Measurements from ENCODE around the gene RRP36.

Gene RRP36

GRCh38 chr6:43001843-43002242, 19.6 kb upstream of the RRP36 start:
- Histone ChIP-seq H3K4me3 (ENCODE audit: low read depth, low read length) (no peak overlapping the region), H3K9me3 (no peaks in the 10 kb centered on the region), H3K27me3 (no peaks in the 10 kb centered on the region), H3K36me3 (peaks cover 3% of the 10 kb centered on the region; the same call in 1 of the 2 replicates), H3K4me1 (no peaks in the 10 kb centered on the region)
- DNase-seq = no peak
- TF ChIP-seq, protein P1, sequence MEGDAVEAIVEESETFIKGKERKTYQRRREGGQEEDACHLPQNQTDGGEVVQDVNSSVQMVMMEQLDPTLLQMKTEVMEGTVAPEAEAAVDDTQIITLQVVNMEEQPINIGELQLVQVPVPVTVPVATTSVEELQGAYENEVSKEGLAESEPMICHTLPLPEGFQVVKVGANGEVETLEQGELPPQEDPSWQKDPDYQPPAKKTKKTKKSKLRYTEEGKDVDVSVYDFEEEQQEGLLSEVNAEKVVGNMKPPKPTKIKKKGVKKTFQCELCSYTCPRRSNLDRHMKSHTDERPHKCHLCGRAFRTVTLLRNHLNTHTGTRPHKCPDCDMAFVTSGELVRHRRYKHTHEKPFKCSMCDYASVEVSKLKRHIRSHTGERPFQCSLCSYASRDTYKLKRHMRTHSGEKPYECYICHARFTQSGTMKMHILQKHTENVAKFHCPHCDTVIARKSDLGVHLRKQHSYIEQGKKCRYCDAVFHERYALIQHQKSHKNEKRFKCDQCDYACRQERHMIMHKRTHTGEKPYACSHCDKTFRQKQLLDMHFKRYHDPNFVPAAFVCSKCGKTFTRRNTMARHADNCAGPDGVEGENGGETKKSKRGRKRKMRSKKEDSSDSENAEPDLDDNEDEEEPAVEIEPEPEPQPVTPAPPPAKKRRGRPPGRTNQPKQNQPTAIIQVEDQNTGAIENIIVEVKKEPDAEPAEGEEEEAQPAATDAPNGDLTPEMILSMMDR (IDR thresholded peaks at IDR 0.05; ENCODE audit: low read depth, low read length) = no peak

DNA sequence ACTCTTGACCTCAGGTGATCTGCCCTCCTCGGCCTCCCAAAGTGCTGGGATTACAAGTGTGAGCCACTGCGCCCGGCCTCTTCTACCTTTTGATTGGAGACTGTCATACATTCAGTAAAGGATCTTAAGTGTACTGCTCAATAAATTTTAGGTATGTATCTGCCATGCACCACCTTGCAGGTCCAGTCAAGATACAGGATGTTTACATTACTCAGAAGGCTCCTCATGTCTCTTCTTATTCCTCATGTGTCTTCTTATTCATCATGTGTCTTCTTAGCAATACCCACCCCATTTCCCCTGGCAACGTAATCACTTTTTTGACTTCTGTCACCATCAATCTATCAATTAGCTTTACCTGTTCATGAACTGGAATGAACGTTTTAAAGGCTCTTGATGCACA, 15.6 kb upstream of the RRP36 start:
- TF ChIP-seq, protein P1 (IDR thresholded peaks at IDR 0.05; ENCODE audit: low read depth, low read length) = no peak
- Histone ChIP-seq H3K36me3 (peaks cover 41% of the 10 kb centered on the region), H3K4me1 (no peaks in the 10 kb centered on the region), H3K9me3 (no peaks in the 10 kb centered on the region), H3K27me3 (no peaks in the 10 kb centered on the region), H3K4me3 (ENCODE audit: low read depth, low read length) (no peak overlapping the region)
- no peak for DNase-seq

DNA sequence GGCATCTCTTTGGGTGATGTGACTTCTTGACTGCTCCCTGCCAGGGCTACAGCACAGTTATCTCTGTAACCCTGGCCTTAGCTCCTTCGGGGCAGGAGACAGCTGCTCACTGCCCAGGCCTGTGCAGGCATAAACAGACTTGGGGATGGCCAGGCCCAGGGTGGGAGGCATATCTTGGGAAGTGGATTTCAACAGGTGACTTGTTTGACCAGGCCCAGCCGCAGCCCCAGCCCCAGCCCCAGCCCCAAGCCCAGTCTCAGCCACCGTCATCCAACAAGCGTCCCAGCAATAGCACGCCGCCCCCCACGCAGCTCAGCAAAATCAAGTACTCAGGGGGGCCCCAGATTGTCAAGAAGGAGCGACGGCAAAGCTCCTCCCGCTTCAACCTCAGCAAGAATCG, 15.2 kb upstream of the RRP36 start:
- TF ChIP-seq, protein P1 (IDR thresholded peaks at IDR 0.05; ENCODE audit: low read depth, low read length) = no peak
- no peaks in the 10 kb centered on the region for H3K27me3 ChIP-seq
- H3K4me3 ChIP-seq (ENCODE audit: low read depth, low read length) = no peak overlapping the region
- DNase-seq = no peak
- no peaks in the 10 kb centered on the region for H3K4me1 ChIP-seq
- H3K36me3 ChIP-seq = peaks cover 45% of the 10 kb centered on the region
- no peaks in the 10 kb centered on the region for H3K9me3 ChIP-seq

- no peaks in the 10 kb centered on the region for H3K9me3 ChIP-seq
- no peak overlapping the region for H3K4me3 ChIP-seq (ENCODE audit: low read depth, low read length)
- H3K4me1 ChIP-seq = no peaks in the 10 kb centered on the region
- H3K36me3 ChIP-seq = peaks cover 50% of the 10 kb centered on the region
- H3K27me3 ChIP-seq = no peaks in the 10 kb centered on the region
- TF ChIP-seq, protein P1 (IDR thresholded peaks at IDR 0.05; ENCODE audit: low read depth, low read length) = no peak
- no peak for DNase-seq
These were observed 14.3 kb upstream of the RRP36 start for GRCh38 chr6:43007126-43007525.

- TF ChIP-seq, protein P1 (IDR thresholded peaks at IDR 0.05; ENCODE audit: low read depth, low read length) = peak; percentile 71
- Histone ChIP-seq H3K9me3 (no peaks in the 10 kb centered on the region), H3K27me3 (no peaks in the 10 kb centered on the region), H3K4me3 (ENCODE audit: low read depth, low read length) (no peak overlapping the region), H3K36me3 (peaks cover 50% of the 10 kb centered on the region), H3K4me1 (no peaks in the 10 kb centered on the region)
- DNase-seq = peak; percentile 76
These were observed 12.3 kb upstream of the RRP36 start for GRCh38 chr6:43009124-43009523.

DNA sequence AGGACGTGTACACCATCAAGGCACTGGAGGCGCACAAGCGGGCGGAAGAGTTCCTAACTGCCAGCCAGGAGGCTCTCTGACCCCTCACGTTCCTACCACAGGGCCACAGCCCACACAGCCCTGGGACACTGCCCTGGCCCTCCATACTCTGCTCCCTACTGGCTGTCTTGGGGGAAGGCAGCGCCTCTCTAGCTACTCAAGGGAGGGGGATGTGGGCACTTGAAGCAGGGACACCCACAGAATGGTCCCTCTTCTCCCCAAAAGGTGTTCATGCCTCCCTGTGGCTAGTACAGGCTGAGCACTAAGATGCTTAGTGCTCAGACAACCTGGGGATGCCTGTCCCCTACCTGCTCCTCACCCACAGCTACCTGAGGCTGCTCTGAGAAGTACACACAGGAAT, 10.2 kb upstream of the RRP36 start:
- Histone ChIP-seq H3K9me3 (no peaks in the 10 kb centered on the region), H3K4me3 (ENCODE audit: low read depth, low read length) (no peak overlapping the region), H3K27me3 (no peaks in the 10 kb centered on the region), H3K36me3 (peaks cover 50% of the 10 kb centered on the region), H3K4me1 (no peaks in the 10 kb centered on the region)
- no peak for DNase-seq
- TF ChIP-seq, protein P1 (IDR thresholded peaks at IDR 0.05; ENCODE audit: low read depth, low read length) = no peak

All from BE2C (cell line).